Activated CD4-positive, alpha-beta T cell treated with anti-CD3 and anti-CD28 coated beads, Interleukin-2, amount 50 U/mL, for 24 hours (primary cell): Measurements from ENCODE around the gene RIPOR2.
A peak's percentile ranks its signal among the peaks of the same experiment; 100 is the strongest.

ENCODE experiments used
- DNase-seq, 2 donors: peaks; one replicate each; pipeline ENCODE4 v3.0.0-alpha.2; 2020; ENCODE audit warnings: low read depth in 1 of 2, low spot score in 1 of 2

Gene RIPOR2

DNA sequence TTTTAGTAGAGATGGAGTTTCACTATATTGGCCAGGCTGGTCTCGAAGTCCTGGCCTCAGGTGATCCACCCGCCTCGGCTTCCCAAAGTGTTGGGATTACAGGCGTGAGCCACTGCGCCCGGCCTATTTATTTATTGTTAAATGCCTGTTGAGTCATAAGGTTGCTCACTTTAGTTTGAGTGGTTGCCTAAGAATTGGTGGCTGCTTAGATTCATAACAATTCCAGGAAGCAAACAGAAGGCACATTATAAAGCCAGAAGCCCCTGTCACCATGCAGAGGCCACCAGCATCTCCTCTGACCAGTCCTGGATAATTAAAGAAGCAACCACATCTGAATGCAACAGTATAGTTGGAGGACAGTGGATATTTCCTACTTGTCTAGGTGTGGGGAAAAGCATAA lies 113.1 kb downstream of the RIPOR2 start:
- no peak for DNase-seq

DNA sequence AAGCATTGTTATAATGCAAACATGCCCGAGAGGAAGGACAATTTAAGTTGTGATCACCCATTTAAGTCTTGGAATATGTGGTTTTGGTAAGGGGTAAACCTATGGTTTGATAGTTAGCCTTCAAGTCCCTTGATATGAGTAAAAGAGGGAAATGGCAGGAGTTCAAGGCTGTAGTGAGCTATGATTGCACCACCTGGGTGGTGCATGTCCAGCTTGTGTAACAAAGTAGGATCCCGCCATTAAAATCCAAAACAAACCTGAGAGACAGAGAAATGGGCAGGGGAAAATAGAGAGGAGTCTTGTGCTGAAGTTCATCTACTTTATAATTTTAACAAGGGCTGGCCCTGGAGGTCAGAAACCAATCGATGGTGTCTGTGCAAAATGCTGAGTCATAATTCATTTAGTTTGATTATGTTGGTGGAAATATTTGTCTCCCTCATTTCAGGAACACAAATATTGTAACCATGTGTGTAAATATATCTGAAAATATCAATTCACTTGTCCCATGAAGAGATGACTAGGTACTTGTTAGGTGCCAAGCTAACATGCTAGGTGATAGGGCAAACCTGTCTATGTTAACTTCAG lies 113.8 kb downstream of the RIPOR2 start:
- no peak for DNase-seq

DNA sequence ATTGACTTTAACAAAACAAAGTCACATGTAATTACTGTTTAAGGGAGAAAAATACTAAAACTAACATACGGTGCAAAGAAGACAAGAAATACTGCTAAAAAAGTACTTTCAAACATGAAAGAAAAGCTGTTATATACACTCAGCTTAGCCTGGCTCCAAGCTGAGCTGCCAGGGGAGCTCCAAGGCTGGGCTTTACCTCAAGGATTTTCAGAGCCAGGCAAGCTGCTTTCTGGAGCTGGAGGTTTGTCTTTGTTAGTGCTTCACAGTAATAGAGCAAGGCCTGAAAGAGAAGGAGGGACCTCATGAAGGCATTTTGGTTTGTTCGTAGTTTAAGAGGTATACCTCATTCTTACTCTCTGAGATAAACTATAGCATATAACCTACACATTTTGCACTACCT lies 117.4 kb downstream of the RIPOR2 start:
- no peak for DNase-seq

GRCh38 chr6:24809728-24810127 lies 126.0 kb downstream of the RIPOR2 start:
- no peak for DNase-seq

DNA sequence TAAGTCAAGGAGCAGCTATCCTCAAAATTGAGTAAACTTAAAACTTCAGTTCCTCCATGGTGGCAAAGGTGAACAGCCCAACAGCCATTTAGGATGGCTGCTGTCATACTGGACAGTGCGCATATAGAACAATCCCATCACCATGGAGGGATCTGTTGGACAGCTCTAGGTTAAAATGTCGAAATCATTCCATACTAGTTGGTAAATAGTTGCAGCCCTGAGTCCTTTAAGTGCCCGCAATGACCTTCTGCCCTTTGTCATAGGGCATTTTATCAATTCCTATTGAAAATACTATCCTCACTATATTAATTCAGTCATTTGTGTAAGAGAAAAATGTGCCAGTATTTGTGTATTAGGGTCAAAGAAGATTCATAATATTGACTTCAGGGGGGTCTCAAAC lies 128.2 kb downstream of the RIPOR2 start:
- DNase-seq = no peak

- no peak for DNase-seq
These were observed 133.3 kb downstream of the RIPOR2 start for GRCh38 chr6:24802271-24803059.

GRCh38 chr6:24799541-24799915 lies 136.2 kb downstream of the RIPOR2 start:
- DNase-seq = no peak

DNA sequence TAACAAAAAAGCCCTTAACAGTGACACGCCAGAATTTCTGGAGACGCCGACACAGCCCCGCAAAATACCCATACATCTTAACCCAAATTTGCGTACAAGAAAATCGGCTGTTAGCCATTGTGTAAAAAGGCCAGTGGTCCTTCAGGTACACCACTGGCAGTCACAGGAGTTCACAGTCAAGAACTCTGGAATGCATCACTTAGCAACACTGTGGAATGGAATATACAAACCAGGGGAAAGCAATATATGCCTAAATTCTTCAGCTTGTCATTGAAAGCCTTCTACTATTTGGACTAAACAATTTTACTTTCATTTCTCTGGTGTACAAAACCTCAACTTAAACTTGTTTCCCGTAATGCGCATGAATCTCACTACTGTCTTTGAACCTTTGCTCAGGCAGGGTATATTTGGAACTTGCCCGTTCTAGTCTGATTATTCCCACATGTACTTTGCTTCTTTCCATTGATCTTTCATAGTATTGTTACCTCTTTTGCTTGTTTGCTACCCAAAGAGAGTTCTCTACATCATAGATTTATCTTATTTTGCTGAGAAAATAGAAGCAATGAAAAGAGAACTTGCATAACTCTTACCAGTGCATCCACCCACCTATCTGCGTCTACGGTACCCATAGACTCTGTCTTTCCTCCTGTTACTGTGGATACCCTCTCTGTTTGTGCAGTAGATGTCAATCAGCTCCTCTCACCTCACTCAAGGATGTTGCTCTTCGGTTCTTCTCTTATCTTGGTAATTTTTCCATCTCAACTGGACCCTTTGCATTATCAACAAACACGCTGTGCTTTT lies 136.8 kb downstream of the RIPOR2 start, which contains the start of gene ARMH2:
Gene ARMH2 (minus strand): TSS at position 178 of the 801 bp plus-strand sequence. CDS start 60 bp downstream, at position 118.
- no peak for DNase-seq

DNA sequence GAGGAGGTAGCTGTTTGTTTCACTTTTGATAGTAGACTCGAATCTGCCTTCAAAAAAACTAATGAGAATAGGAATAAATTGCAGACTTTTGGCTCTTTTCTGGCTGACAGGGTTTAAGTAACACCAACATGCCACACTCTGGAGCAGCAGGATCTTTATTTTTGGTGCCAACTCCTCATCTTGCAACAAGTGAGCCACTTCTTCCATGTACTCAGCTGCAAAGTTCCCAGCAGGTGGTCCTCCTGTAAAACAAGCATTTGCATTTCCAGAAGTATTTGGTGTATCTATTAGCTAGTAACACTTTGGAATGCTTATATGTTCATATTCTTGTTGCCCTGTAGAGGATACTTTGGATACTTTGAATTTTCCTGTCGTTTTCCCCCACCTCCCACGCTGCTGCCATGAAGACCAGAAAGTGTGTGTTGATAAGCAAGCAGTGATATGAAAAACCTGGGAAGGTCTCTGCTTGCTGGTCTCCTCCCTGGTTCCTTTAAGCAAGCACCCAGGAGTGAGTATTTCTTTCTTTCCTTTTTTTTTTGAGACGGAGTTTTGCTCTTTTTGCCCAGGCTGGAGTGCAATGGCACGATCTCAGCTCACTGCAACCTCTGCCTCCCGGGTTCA lies 138.1 kb downstream of the RIPOR2 start:
- DNase-seq = no peak

DNA sequence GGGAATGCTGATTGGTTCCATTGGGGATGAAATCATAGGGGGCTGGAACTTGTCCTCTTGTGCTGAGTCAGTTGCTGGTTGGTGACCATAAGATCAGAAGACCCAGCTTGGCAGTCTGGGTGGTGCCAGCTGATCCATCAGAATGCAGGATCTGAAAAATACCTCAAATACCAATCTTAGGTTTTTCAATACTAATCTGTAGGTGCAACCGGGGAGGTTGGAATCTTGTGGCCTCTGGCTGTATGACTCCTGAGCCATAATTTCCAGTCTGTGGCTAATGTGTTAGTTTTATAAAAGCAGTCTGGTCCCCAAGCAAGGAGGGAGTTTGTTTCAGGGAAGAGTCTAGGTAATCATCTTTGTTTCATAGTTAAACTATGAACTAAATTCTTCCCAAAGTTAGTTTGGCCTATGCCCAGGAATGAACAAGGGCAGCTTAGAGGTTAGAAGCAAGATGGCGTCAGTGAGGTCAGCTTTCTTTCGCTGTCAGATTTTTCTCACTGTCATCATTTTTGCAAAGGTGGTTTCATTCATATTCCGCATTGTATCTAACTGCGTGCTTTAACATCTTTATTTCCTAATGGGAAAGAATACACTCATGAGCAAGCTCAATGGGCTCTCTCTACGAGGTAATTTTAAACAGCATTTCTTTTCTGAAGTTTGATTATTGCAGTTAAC lies 139.0 kb downstream of the RIPOR2 start:
- DNase-seq = peak in 1 of 2 donors; percentile 21

DNA sequence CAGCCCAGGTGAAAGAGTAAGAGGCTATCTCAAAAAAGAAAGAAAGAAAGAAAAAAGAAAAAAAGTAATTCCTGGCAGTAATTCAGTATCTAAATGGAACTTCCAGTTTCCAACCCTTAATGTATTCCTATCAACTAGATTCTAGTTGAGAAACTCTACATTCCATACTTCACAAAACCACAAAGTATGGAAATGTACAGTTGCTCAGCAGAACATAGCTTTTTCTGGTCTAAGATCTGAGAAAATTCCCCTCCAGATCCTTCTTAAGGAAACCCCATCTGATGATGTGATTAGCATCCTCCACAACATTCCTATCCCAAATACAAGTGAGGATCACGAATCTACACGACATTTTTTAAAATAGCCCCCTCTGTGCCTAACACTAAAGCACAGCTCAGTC lies 140.7 kb downstream of the RIPOR2 start:
- no peak for DNase-seq

GRCh38 chr6:24788031-24788665 lies 147.6 kb downstream of the RIPOR2 start:
- DNase-seq = peak in 1 of 2 donors; percentile 36

GRCh38 chr6:24780206-24780605 lies 155.6 kb downstream of the RIPOR2 start:
- no peak for DNase-seq

DNA sequence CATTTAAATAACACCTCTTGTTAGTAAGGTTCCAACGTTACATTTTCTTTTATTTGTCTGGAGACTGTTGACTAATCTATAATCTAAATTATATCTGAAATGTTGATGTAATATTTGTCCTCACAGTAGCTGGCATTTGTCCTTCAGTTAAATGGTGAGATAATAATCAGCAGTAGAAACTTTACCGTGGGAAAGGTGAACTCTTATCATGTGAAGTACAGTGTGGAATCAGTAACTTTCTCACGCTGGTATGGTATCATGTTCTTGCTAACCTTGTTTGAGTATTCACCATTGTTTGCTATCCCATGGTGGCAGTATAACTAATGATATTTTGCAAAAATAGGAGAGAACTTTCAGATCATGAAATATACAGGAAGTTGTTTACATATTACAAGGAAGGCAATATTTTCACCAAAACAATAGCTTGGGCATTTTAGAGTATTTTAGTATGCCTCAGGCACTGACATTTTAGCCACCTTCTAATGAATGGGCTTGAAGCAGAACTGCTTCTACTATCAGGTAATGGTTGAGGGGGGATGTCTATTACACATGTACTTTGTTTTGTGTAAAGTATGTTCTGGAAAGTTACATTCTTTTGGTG lies 156.2 kb downstream of the RIPOR2 start:
- no peak for DNase-seq

GRCh38 chr6:24778878-24779277 lies 156.9 kb downstream of the RIPOR2 start:
- no peak for DNase-seq

GRCh38 chr6:24778121-24778520 lies 157.6 kb downstream of the RIPOR2 start:
- DNase-seq = no peak

GRCh38 chr6:24777227-24777626 lies 158.5 kb downstream of the RIPOR2 start:
- DNase-seq = no peak

GRCh38 chr6:24775520-24776058 lies 160.2 kb downstream of the RIPOR2 start:
- DNase-seq = peak in 1 of 2 donors; percentile 30

DNA sequence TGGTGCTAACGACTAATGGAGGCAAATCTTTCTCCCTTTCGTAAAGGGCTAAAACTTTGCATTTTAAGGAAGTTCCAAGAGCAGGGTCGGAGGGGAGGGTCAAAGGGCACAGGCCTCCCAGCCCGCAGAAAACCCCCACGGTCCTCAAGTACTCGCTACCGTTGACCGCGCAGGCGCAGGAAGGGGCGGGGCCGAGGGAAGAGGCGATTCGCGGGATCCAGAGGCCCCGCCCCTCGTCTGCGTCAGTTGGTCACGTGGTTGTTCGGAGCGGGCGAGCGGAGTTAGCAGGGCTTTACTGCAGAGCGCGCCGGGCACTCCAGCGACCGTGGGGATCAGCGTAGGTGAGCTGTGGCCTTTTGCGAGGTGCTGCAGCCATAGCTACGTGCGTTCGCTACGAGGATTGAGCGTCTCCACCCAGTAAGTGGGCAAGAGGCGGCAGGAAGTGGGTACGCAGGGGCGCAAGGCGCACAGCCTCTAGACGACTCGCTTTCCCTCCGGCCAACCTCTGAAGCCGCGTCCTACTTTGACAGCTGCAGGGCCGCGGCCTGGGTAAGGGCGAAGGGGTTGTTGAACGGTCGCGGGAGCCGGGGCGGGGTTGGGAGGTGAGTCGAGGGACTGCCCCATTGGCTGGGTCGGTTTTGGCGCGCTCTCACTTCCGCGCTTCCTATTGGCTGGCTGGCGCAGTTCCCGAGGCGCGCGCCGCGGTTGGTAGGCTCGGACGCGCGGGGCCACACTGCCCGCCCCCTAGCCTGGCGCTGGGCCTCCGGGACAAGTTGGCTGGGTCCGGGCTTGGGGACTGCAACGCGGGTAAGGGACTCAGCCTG lies 160.9 kb downstream of the RIPOR2 start, which contains the start of gene GMNN:
Gene GMNN (plus strand): TSS at position 242 of the 824 bp plus-strand sequence. CDS start 2,310 bp downstream, outside the sequence.
- peak; percentile 95 to 97 for DNase-seq
